ENCODE measurements around the gene VPS13D. TPM values are rescaled to one million over a fixed set of nuclear protein-coding genes. Genes with fewer than 3 reads are reported as not detected.

Gene VPS13D
- total RNA-seq, 1 experiment from 2014 or later, result 31.6 TPM

DNA sequence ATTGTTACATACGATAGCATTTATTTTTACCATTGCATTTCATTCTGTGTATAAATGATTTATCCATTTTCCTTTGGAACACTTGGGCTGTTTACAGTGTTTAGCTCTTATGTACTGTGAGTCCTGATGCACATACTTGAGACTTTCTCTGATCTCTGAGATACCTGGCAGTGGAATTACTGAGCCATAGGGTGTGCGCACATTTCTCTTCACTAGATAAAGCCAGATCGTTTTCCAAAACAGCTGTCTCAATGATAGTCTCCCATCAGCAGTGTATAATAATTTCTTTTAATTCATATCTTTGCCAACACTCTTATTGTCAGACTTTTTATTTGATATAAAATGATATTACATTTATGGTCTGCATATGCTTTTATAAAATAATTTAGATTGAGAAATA, 66.2 kb downstream of the VPS13D start:
- Histone ChIP-seq H2AFZ (ENCODE audit: low read depth, low read length, poor library complexity, severe bottlenecking) (no peak overlapping the region), H3K4me3 (replicated peaks in 1 of 2; ENCODE audit: low read depth in 1 of 2, low read length in 2 of 2) (no peak overlapping the region), H3K9me3 (ENCODE audit: control insufficient read depth in 1 of 2, insufficient read depth in 1 of 2, low read depth in 1 of 2, low read length in 2 of 2) (no peaks in the 10 kb centered on the region), H3K4me2 (ENCODE audit: low read length) (no peak overlapping the region), H3K4me1 (ENCODE audit: control insufficient read depth in 1 of 2, insufficient read depth in 2 of 2, low read length in 2 of 2) (no peaks in the 10 kb centered on the region), H3K27me3 (ENCODE audit: insufficient read depth, low read length) (no peaks in the 10 kb centered on the region), H3K27ac (ENCODE audit: low read depth, low read length) (no peak overlapping the region), H3K9ac (ENCODE audit: low read length) (no peak overlapping the region), H3K9me2 (ENCODE audit: insufficient read depth) (no peaks in the 10 kb centered on the region), H3K79me2 (ENCODE audit: insufficient read depth, low read length) (no peaks in the 10 kb centered on the region), H4K20me1 (ENCODE audit: insufficient read depth) (no peaks in the 10 kb centered on the region), H3K36me3 (ENCODE audit: control insufficient read depth in 1 of 2, insufficient read depth in 2 of 2, low read length in 2 of 2) (peaks cover 3 to 4% of the 10 kb centered on the region in 2 experiments; a peak in 1 of 4 replicates)
- intact Hi-C loops (cut with micrococcal nuclease), result no loop called here
- CTCF ChIA-PET, result no interaction called here
- BruUV-seq (replicated peaks), result no TSS peak
- POLR2A ChIA-PET, result no interaction called here
- TF ChIP-seq, protein P1, sequence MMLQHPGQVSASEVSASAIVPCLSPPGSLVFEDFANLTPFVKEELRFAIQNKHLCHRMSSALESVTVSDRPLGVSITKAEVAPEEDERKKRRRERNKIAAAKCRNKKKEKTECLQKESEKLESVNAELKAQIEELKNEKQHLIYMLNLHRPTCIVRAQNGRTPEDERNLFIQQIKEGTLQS (IDR thresholded peaks at IDR 0.05), result no peak
- no peak for TF ChIP-seq CEBPB (IDR thresholded peaks at IDR 0.05; ENCODE audit: low read depth)
- no peak for TF ChIP-seq JUND (IDR thresholded peaks at IDR 0.05)
- ATAC-seq, result no peak
- DNase-seq (ENCODE audit: low read depth, low spot score), result no peak
- RAD21 ChIA-PET (ENCODE audit: low non-redundant PET in 1 of 2, low total read pairs in 2 of 2, uncharacterized antibody in 2 of 2, unreplicated experiment in 2 of 2), result no interaction called here

GRCh38 chr1:12296623-12297022, 66.8 kb downstream of the VPS13D start:
- no TSS peak for BruUV-seq (replicated peaks)
- ChIA-PET POLR2A (no interaction called here), CTCF (interaction anchor here (0.7 kb wide), 1 partner anchor 24 kb away, joined by 3 read pairs; no protein-coding TSS in a partner anchor), RAD21 (ENCODE audit: low non-redundant PET in 1 of 2, low total read pairs in 2 of 2, uncharacterized antibody in 2 of 2, unreplicated experiment in 2 of 2) (no interaction called here)
- Histone ChIP-seq H3K9me3 (ENCODE audit: control insufficient read depth in 1 of 2, insufficient read depth in 1 of 2, low read depth in 1 of 2, low read length in 2 of 2) (no peaks in the 10 kb centered on the region), H3K9ac (ENCODE audit: low read length) (no peak overlapping the region), H3K36me3 (ENCODE audit: control insufficient read depth in 1 of 2, insufficient read depth in 2 of 2, low read length in 2 of 2) (peaks cover 3 to 4% of the 10 kb centered on the region in 2 experiments; a peak in 2 of 4 replicates), H3K9me2 (ENCODE audit: insufficient read depth) (no peaks in the 10 kb centered on the region), H3K79me2 (ENCODE audit: insufficient read depth, low read length) (no peaks in the 10 kb centered on the region), H3K4me1 (ENCODE audit: control insufficient read depth in 1 of 2, insufficient read depth in 2 of 2, low read length in 2 of 2) (no peaks in the 10 kb centered on the region), H3K4me3 (replicated peaks in 1 of 2; ENCODE audit: low read depth in 1 of 2, low read length in 2 of 2) (no peak overlapping the region), H2AFZ (ENCODE audit: low read depth, low read length, poor library complexity, severe bottlenecking) (no peak overlapping the region), H3K27me3 (ENCODE audit: insufficient read depth, low read length) (no peaks in the 10 kb centered on the region), H3K27ac (ENCODE audit: low read depth, low read length) (no peak overlapping the region), H4K20me1 (ENCODE audit: insufficient read depth) (no peaks in the 10 kb centered on the region), H3K4me2 (ENCODE audit: low read length) (no peak overlapping the region)
- DNase-seq (ENCODE audit: low read depth, low spot score), result no peak
- intact Hi-C loops (cut with micrococcal nuclease), result no loop called here
- TF ChIP-seq SIN3A (IDR thresholded peaks at IDR 0.05; ENCODE audit: low read depth), result no peak
- TF ChIP-seq, protein P2, sequence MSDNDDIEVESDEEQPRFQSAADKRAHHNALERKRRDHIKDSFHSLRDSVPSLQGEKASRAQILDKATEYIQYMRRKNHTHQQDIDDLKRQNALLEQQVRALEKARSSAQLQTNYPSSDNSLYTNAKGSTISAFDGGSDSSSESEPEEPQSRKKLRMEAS (IDR thresholded peaks at IDR 0.05), result no peak
- TF ChIP-seq CTCF (IDR thresholded peaks at IDR 0.05 in 2 of 3, conservative IDR thresholded peaks at IDR 0.05 in 1 of 3; ENCODE audit: borderline replicate concordance in 1 of 3, insufficient read depth in 1 of 3, low read depth in 2 of 3, low read length in 2 of 3), result no peak
- no peak for TF ChIP-seq EZH2phosphoT487 (IDR thresholded peaks at IDR 0.05; ENCODE audit: borderline replicate concordance)
- TF ChIP-seq ELF1 (IDR thresholded peaks at IDR 0.05; ENCODE audit: borderline replicate concordance, low read depth), result no peak
- no peak for TF ChIP-seq EGR1 (IDR thresholded peaks at IDR 0.05; ENCODE audit: low read depth)
- TF ChIP-seq POLR2AphosphoS5 (IDR thresholded peaks at IDR 0.05; ENCODE audit: low read depth, low read length), result no peak
- TF ChIP-seq, protein P3, sequence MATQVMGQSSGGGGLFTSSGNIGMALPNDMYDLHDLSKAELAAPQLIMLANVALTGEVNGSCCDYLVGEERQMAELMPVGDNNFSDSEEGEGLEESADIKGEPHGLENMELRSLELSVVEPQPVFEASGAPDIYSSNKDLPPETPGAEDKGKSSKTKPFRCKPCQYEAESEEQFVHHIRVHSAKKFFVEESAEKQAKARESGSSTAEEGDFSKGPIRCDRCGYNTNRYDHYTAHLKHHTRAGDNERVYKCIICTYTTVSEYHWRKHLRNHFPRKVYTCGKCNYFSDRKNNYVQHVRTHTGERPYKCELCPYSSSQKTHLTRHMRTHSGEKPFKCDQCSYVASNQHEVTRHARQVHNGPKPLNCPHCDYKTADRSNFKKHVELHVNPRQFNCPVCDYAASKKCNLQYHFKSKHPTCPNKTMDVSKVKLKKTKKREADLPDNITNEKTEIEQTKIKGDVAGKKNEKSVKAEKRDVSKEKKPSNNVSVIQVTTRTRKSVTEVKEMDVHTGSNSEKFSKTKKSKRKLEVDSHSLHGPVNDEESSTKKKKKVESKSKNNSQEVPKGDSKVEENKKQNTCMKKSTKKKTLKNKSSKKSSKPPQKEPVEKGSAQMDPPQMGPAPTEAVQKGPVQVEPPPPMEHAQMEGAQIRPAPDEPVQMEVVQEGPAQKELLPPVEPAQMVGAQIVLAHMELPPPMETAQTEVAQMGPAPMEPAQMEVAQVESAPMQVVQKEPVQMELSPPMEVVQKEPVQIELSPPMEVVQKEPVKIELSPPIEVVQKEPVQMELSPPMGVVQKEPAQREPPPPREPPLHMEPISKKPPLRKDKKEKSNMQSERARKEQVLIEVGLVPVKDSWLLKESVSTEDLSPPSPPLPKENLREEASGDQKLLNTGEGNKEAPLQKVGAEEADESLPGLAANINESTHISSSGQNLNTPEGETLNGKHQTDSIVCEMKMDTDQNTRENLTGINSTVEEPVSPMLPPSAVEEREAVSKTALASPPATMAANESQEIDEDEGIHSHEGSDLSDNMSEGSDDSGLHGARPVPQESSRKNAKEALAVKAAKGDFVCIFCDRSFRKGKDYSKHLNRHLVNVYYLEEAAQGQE (IDR thresholded peaks at IDR 0.05; ENCODE audit: low read depth), result no peak
- TF ChIP-seq FOSL1 (IDR thresholded peaks at IDR 0.05; ENCODE audit: low read depth), result no peak
- TF ChIP-seq CBX3 (IDR thresholded peaks at IDR 0.05; ENCODE audit: low read depth), result no peak
- no peak for TF ChIP-seq ZNF274 (IDR thresholded peaks at IDR 0.05; ENCODE audit: low read depth, low read length)
- TF ChIP-seq RAD21 (IDR thresholded peaks at IDR 0.05; ENCODE audit: low read depth), result no peak
- TF ChIP-seq SP1 (IDR thresholded peaks at IDR 0.05; ENCODE audit: low read depth), result no peak
- TF ChIP-seq ZFX (IDR thresholded peaks at IDR 0.05), result no peak
- ATAC-seq, result no peak

All from HCT116 (cell line).